NCI-H2029 treated with DMSO at 0.1 percent for 48 hours (cell line): Measurements from ENCODE around the gene CMSS1.

Experiments
- DNase-seq: peaks from one replicate; lab custom pipeline; 2025; lab: John Stamatoyannopoulos, UW

The CMSS1 gene

DNA sequence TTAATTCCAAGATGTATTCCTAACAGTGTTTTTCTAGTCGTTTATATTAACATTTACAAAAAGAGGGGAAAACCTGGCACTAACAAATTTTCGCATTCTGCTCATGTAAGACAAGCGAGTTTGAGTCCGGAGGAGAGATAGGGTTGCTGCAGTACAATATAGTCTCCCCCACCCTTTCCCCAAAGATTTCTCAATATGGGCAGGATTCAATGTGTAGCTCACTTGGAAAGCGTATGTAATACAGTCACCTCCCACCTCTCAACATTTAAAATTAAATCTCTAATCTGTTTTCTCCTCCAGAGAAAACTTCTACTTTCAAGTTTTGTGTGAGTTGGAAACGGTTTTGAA lies 57.9 kb downstream of the CMSS1 start:
- DNase-seq = no peak

DNA sequence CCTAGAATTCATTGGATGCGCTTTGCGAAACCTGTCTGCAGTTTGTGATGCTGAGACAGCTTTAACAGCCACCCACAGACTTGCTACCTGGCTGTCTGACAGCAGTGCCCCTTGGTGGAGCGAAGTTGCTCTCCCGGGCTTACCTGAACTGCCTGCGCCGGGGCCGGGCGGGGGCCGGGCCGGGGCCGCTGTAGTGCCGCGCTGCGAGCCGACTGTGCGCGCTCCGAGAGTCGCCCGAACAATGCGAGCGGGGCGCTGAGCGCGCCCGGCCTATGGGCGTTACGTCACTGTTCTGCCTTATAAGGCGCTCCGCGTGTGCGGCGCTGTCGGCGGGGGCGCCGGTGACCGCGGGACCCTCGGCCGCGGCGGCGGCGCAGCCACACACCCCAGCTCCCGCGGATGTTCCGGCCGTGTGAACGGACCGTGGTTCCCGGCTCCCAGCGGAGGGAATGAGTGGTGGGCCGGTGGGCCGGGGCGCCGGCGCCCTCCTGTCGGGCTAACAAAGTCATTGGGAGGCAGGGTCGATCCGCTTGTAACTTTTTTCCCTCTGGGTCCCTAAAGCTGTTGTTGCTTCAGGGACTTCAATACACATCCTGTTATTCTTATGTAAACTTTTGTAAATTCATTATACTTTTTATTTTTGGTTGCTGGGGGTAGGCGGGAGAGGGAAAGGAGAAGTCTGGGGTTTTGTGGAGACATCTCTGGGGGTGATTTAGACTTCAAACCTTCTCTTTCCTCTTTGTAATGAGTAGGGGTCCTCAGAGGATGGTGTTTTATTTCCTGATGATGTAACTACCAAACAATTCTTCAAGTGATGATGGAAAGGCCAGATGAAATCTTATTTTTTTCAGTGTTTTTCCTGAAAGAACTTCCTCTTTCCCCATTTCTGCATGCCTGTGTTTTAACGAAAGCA lies 58.5 kb downstream of the CMSS1 start:
- peak; percentile 19 for DNase-seq

DNA sequence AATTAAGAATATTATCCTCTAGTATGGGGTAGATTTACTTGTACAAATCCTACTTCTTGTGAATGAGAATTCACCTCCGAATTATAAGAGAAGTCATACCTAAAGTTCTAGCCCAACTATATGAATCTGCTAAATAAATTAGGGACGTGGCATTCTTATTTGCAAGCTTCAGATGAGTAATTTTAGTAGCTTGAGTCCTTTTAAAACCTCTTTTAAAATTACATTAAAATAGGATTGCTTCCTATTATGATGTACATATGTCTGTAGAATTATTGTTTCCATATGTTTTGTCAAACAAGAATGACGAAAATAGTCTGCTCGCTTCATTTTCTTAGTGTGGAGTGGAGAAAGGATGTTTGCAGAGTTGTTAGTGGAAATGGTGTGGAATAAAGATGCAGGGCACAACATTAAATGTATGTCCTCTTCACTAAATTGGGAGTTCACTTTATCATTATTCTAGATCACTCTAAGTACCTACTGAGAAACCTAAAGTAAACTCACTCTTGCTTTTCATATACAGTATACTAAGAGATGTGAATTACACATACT lies 59.4 kb downstream of the CMSS1 start:
- no peak for DNase-seq

DNA sequence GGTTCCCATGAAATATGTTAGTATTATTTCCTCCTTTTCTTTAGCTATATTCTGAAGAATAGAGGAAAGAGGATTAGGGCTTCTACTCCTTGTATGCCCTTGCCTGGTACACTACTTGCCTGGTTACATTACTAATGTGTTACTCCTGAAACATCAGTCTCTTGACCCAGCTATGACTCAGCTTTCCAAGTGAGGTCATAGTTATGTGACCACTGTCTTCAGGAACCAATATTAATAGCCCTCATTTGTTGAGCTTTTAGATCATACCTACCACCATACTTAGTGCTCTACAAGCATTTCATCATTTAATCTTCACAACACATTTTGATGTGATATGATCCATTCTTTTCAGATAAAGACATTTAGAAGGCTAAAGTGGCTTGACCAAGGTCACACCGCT lies 60.3 kb downstream of the CMSS1 start:
- DNase-seq = no peak

DNA sequence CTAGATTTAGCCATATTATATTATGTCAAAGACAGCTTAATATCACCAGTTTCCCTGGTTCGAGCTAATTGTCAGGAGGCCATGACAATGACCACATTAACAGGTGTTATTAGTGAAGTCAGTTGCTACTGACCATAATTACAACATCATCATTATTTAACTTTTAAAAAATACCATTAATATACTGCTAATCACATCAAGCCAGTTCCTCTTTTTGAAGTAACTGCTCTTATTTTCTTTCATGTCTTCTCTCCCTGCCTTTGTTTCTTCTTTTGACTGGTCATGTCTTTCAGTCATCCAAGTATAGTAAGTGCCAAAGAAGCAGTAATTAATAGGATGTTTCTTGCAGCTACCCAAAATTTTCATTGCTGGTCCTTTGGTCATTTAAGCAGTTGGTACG lies 61.6 kb downstream of the CMSS1 start:
- DNase-seq = no peak

DNA sequence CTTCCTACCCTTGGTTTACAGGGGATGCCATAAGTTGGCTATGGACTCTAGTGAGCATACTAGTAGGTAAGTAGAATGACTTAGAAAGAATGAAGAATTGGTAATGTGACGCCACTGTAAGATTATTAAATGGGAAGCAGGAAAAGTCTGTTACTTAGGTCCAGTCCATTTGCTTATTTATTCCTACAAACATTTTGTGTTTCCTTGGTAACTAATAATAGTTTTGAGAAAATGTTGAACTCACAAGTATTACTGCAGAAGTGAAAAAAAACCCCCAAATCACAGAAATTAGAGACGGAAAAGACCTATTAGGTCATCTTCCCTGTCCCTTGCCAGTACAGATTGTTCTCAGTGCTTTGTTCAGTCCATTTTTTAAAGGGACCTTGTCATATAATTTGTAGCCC lies 63.5 kb downstream of the CMSS1 start:
- DNase-seq = no peak

DNA sequence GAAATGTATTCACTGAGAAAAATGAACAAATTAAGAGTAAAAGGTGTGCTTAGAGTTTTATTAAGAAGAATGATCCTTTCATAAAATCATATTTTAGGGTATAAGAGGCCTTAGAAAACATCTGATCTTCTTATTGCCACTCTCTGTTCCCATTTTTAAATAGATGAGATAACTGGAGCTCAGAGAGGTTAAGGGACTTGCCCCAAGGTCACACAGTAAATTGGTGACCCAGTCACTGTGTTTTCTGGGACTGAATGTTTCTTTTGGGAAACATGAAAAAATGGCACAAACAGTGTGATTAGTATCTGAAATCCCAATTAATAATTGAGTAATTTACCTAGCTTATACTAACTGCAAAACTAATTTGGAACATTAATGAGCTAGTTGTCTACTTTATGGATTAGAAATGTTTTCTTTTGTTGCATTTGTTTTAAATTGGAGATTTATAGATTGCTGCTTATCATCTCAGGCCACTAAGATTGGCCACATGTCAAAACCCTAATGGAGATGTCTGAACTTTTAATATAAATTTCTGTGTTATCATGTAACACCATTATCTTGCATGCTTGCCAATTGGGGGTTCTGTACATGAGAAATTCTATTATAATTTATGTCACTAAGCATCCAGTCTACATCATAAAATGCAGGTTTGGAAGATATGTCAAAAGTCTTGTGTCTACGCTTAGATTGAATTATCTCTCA lies 64.9 kb downstream of the CMSS1 start:
- DNase-seq = no peak

DNA sequence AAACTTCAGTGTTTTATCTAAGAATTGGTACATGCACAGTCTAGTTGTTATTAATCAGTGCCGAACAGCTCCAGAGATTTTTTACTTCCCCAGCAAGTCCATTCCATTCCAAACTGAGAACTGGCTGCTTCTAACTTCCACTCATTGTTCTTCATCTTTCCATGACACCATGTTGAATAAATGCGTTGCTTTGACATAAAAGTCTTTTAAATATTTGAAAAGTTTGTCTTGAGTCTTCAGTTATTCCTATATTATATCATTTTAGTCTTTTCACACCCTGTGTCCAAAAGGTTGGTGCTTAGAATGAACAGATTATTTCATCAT lies 65.4 kb downstream of the CMSS1 start:
- no peak for DNase-seq

DNA sequence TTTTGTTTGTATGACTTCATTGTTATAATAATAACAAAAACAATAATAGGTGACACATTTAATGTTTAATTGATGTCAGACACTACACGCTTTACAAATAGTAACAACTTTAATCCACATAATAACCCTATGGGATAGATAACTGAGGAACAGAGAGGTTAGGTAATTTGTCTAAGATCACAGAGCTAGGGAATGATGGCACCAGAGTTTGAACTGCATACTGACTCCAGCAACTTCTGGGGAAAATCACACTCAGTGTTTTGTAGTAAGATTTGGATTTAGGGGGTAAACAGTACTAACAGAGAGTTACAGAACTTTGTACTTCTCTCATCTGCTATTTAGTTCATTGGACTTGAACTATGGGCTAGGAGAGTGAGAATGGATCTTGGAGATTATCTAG lies 66.0 kb downstream of the CMSS1 start:
- no peak for DNase-seq

DNA sequence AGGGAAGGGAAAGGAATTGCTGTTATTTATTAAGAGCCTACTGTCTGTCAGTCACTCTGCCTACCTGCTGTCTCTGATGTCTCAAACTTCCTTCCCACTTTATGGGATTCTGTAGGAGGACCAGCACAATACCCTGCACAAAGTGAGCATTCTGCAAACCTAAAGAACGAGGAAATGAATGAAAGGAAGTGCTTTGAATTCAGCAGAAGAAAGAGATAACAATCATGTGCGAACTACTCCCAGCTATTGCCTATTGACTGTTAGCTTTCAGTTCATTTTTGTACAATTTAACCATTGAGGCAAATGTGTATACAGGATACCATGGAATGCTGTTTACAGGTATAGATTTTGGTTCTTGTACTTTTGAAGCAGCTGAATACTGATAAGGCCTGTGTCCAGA lies 66.8 kb downstream of the CMSS1 start:
- no peak for DNase-seq

DNA sequence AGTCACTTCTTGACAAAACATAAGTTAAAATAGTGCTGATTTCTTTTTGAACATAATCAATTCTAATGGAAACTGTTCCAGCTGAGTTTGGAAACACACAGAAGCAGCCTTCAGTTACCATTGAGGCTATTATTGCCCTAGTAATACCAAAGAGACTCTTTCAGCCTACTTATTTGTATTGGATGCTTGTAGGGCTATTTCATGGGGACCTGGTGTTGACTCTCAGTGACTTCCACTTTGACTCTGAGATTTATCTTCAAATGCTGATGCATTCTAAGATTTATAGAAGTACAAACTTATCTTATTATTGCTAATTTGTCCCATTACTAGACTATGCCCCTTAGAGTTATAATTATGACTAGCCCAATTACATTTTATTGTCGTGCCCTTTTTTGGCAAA lies 67.4 kb downstream of the CMSS1 start:
- DNase-seq = no peak

DNA sequence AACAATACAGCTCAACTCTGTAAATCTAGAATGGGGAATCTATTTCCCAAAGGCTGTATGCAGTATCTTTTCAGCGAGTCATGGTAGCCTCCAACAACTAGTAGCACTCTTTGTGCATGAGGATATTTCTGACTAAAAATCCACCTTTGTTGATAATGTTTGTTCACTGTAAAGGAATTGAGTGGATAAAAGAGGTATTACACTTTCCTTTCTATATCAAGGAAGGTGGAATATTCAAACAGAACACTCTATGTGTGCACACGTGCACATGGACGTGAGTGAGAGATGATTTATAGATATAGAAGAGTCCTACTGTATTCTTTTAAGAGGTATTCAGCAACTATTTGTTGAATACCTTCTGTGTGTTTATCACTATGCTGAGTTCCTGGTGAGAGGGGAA lies 68.2 kb downstream of the CMSS1 start:
- DNase-seq = no peak

DNA sequence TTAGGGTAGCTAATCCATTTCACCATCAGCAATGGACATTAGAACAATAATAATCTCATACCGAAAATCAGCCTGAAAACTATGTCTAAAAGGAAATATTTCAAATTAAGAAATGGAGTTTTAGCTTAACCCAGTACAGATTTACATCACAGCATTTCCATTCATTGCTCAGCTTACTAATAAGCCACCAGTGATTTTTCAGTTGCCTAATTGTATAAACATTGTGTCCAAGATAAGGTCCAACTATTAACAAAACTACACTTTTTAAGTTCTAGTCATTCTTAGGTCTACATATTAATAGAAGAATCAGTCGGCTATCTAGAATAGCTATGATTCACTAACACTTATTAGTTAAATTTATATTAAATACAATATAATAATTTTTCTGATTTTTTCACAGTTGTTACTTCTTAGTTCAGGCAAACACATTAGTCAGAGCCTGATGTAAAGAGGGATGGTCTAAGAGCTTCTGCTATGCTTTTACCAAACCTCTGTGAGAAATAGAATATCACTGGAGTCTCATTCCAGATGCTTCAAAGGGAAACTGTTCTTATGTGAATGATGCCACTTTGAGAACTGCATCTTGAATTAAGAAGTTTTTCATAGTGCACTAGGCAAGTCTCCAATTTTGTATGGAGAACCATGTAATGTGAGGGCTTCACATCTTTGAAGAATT lies 74.1 kb downstream of the CMSS1 start:
- DNase-seq = no peak

DNA sequence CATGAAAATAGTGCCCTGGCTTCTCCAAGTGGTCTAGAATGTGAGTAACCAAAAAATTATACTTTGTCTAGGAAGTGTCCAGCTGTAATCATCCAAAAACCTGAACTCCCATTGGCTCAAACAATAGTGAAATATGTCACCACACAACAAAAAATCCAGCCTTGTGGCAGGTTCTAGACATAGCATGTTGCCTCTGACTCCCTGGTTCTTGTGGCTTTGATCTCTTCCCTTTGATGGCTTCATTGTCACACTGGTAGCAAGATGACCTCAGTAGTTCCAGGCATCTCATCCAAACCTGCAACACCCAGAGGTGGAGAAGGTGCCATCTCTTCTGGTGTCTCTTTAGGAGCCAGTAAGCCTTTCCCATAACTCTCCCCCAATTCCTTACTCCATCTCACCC lies 74.7 kb downstream of the CMSS1 start:
- DNase-seq = no peak

DNA sequence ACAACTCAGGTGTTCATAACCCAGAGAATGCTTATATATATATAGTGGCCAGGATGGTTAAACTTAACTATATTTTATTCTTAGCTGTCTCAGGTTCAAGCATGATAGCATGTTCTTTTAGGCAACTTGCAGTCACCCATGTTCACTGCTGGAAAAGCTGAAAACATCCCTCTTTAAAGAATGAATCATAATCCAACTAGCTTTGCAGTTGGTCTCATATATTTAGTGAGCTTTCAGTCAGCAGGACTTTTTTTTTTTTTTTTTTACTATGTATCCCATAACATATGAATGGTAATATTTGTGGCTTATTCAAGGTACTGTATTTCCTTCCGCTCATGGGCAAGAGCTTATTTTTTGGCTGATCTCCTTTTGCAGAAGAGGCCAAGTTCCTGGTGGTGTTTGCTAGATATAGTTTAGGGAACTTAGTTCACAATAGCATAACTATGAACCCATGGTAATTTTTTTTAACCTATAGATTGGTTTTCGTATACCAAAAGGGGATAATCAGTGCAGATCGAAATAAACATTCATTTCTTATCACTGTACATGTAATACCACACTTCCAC lies 77.6 kb downstream of the CMSS1 start:
- DNase-seq = no peak

DNA sequence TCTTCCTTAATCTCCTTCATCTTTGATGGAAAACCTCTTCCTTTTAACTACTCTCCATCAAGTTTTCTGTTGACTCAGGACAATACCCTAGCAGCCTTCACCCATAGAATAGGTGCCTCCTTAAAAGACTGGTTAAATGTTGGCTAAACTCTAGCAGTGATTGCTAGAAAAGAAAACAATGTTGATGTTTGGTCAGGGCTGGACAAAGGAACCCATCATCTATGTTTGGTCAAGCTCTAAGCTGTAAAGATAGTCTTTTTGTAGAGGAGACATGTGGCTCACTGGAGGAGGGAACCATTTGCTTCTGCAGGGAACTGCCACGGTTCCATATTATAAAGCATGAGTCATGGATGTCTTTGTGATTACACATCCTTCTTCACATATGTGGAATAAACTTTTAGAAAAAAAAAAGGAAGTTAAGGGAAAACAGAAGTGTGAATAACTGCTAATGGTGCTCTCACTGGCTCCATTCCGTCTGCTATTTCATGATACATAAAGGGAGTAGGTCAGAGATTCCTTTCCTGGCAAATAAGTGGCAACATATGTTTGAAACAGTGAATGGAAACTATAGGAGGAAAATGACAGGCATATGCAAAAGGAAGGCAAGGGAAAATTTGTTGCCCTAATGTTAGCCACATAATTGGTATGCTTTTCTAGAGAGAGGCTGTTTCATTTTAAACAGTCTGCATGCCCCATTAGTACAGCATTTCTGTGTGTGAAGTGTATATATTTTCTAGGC lies 78.2 kb downstream of the CMSS1 start:
- DNase-seq = peak; percentile 28

DNA sequence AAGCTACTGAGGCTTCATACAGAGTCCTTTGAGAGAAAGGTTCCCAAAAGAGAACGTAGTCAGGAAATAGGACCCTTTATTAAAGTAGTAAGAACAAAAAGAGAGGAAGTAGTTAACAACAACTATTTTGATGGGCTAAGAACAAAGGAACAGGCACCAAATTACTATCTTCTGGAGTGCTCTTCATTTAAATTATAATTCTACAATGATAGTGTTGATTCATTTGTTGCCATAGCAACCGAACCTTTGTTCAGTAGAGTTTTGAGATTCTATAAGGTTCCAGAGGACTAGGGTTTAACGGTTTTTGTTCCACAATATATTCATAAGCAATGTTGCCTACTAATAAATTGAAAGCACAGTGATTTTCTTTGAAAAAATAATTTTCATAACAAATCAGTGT lies 78.8 kb downstream of the CMSS1 start:
- peak; percentile 28 for DNase-seq

DNA sequence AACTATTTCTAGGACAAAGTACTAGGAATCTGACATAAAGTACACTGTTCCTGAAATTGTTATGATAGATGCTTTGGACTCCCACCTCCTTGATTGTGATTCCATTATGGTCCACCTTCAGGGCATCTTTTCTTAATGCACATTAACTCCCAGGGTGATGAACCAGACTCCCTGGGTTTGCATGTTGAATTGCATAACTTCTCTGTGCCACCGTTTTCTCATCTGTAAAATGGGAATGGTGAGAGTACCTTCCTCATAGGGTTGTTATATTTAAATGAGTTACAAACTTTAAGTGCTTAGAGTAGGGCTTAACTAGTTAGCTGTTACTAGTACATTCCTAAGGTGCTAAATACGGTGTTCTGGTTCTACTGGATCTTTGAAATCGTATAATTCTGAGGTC lies 81.9 kb downstream of the CMSS1 start:
- no peak for DNase-seq

DNA sequence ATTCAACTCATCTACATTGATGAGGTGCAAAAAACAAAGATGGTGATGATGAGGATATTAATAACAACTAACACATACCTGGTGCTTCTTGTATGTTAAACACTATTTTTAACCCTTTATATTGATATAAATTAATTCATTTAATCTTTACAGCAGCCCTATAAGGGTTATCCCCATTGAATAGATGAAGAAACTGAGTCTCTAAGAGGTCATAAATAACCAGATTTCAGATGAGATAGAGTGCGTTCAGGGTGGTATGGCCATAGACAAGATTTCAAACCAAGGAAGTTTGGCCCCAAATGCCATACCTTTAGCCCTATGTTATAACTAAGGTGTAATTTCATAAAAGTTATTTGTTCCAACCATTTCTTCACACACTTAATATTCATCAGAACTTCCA lies 82.6 kb downstream of the CMSS1 start:
- no peak for DNase-seq

DNA sequence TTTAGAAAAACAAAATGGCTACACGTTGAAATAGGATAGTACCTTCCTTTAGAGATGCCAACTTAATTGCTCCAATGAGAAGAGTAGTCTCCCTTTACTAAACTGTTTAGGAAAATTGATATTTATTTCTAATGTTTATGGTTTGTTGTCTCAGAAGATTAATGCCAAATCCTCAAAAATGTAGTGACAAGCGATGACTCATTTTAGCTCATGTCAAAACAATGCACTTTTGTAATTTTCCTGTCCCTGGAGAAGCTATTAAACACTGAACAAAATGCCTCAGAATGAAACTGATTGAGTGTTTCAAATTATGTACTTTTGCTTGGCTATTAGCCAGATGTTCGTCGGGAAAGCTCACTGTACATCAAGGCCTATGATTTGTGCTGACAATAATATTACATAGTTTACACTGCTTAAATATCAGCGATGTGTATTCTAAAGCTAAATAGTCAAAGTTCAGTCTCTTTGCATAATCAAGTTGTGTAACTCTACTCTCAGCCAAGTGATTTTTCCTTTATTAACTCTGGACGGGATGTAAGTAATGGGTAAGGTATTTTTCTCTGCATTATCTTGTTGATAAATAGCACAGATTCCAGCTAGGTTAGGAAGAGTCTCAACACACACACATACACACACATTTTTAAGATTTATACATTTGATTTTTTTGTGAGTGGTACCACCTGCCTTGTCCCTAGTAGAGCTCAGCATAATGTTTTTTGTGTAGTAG lies 83.7 kb downstream of the CMSS1 start:
- DNase-seq = no peak

DNA sequence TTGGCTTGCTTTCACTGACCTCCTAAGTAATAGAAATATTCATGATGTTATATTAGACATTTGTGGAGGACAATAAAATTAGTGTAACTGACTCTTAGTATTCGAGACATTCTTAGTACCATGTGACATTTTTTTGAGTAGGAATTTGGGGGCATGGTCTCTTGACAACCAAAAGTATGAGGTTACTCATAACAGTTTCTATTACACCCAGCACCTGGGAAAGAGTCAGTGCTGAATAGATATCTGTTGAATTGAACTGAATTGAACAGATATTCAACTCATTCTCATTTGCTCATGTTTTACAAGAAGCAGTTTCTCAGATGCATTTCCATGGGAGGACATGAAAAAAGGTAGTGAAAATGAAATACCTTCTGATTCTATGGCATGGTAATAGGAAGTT lies 84.4 kb downstream of the CMSS1 start:
- DNase-seq = no peak
